CD4-positive, alpha-beta memory T cell (primary cell): Measurements from ENCODE around the gene LPO. TPM values are rescaled to one million over a fixed set of nuclear protein-coding genes. Genes with fewer than 3 reads are reported as not detected.

Experiments
- CTCF ChIA-PET: fragments of 350-600 bp; sonication (Branson Sonifier 250); formaldehyde crosslinking; loops from one replicate; lab custom pipeline; 2021; ENCODE audit warnings: inconsistent platforms; ENCODE audit not compliant: partially characterized antibody; lab: Charles Lee
- POLR2A ChIA-PET: fragments of 350-600 bp; sonication (Branson Sonifier 250); formaldehyde crosslinking; loops from one replicate; lab custom pipeline; 2021; ENCODE audit not compliant: partially characterized antibody; lab: Charles Lee
- DNase-seq, 5 donors: peaks; one replicate each; pipeline versions ENCODE4 v3.0.0 to v3.0.0-alpha.2; 2020 to 2022; ENCODE audit warnings: mixed read lengths in 1 of 5
- H3K27ac ChIP-seq: one replicate; pipeline ENCODE4 v1.7.0; 2013; ENCODE audit warnings: low read depth, low read length
- H3K27me3 ChIP-seq: 2 replicates; pipeline ENCODE4 v1.7.0; 2013; ENCODE audit warnings: mild to moderate bottlenecking, low read length, moderate library complexity; ENCODE audit not compliant: insufficient read depth
- H3K36me3 ChIP-seq: 2 replicates; pipeline ENCODE4 v1.7.0; 2013; ENCODE audit warnings: mild to moderate bottlenecking, low read length, moderate library complexity; ENCODE audit not compliant: insufficient read depth
- H3K4me1 ChIP-seq: 2 replicates; pipeline ENCODE4 v1.7.0; 2013; ENCODE audit warnings: mild to moderate bottlenecking, low read length, moderate library complexity; ENCODE audit not compliant: insufficient read depth
- H3K4me3 ChIP-seq, 2 donors: one replicate each; pipeline ENCODE4 v1.7.0; 2013; ENCODE audit warnings: low read length in 2 of 2, mild to moderate bottlenecking in 1 of 2
- H3K9me3 ChIP-seq, 2 donors: one replicate each; pipeline ENCODE4 v1.7.0; 2013; ENCODE audit warnings: low read length in 2 of 2, control low read depth in 1 of 2; ENCODE audit not compliant: control insufficient read depth in 1 of 2
- H3K27ac Mint-ChIP-seq, 7 donors: one replicate each; pipeline ENCODE4 v1.8.0; 2020 to 2021; ENCODE audit warnings: mixed read lengths in 7 of 7, mild to moderate bottlenecking in 6 of 7, inconsistent platforms in 3 of 7, moderate library complexity in 3 of 7
- H3K27me3 Mint-ChIP-seq, 2 donors: one replicate each; pipeline ENCODE4 v1.8.0; 2020 to 2021; ENCODE audit warnings: mixed read lengths in 2 of 2
- H3K36me3 Mint-ChIP-seq, 2 donors: one replicate each; pipeline ENCODE4 v1.8.0; 2020 to 2021; ENCODE audit warnings: mixed read lengths in 2 of 2, inconsistent platforms in 1 of 2, mild to moderate bottlenecking in 1 of 2
- H3K4me1 Mint-ChIP-seq, 4 donors: one replicate each; pipeline ENCODE4 v1.8.0; 2020 to 2021; ENCODE audit warnings: mixed read lengths in 4 of 4, mild to moderate bottlenecking in 1 of 4
- H3K4me3 Mint-ChIP-seq, 8 donors: one replicate each; pipeline ENCODE4 v1.8.0; 2020 to 2021; ENCODE audit warnings: mixed read lengths in 8 of 8, mild to moderate bottlenecking in 7 of 8, moderate library complexity in 6 of 8, inconsistent platforms in 3 of 8
- H3K9me3 Mint-ChIP-seq, 8 donors: one replicate each; pipeline ENCODE4 v1.8.0; 2020 to 2021; ENCODE audit warnings: mixed read lengths in 8 of 8, mild to moderate bottlenecking in 5 of 8, inconsistent platforms in 3 of 8, moderate library complexity in 1 of 8
- intact Hi-C: fragments of 100-400 bp; cut with micrococcal nuclease; formaldehyde crosslinking; loops from one replicate; pipeline ENCODE4 v1.15.1; 2023
- polyA plus RNA-seq, 2 donors: library from polyadenylated mRNA; unstranded; fragments of 300-500 nt; fragmentation: Illumina TruSeq; gene quantifications; one replicate each; pipeline ENCODE4 v1.2.3, GENCODE V29; 2021
- total RNA-seq, 2 experiments: library from RNA; stranded (reverse); gene quantifications; one replicate each; pipeline ENCODE4 v1.2.3, GENCODE V29; 2021

The LPO gene
- total and polyA plus RNA-seq, 4 experiments from 2014 or later = not detected

GRCh38 chr17:58196610-58197009 lies 41.8 kb upstream of the LPO start:
- Mint-ChIP-seq H3K4me3 (no peak overlapping the region), H3K4me1 (peaks cover 0 to 5% (median 1%) of the 10 kb centered on the region in 4 donors), H3K9me3 (peaks cover 0 to 2% (median 0%) of the 10 kb centered on the region in 8 donors), H3K27me3 (peaks cover 11 to 12% of the 10 kb centered on the region in 2 donors), H3K27ac (no peak overlapping the region), H3K36me3 (no peaks in the 10 kb centered on the region)
- no peaks in the 10 kb centered on the region for H3K36me3 ChIP-seq
- ChIA-PET POLR2A (no interaction called here), CTCF (no interaction called here)
- H3K4me3 ChIP-seq = no peak overlapping the region
- no peak overlapping the region for H3K27ac ChIP-seq
- H3K4me1 ChIP-seq = no peaks in the 10 kb centered on the region
- no peaks in the 10 kb centered on the region for H3K9me3 ChIP-seq
- no peak for DNase-seq
- no peaks in the 10 kb centered on the region for H3K27me3 ChIP-seq
- intact Hi-C loops = no loop called here

GRCh38 chr17:58200024-58200633 lies 38.3 kb upstream of the LPO start:
- peak in 4 of 5 donors; percentile 26 to 44 (median 39) for DNase-seq
- CTCF ChIA-PET = interaction anchor here (0.7 to 4.5 kb wide), 29 partner anchors 9 to 265 kb away, joined by 3 to 17 read pairs (median 4); partner anchors contain the start of genes MKS1 and RNF43
- no peaks in the 10 kb centered on the region for H3K36me3 ChIP-seq
- intact Hi-C loops = loop anchor here (2.0 kb wide), 1 partner anchor 805 kb away; no protein-coding TSS in a partner anchor
- H3K4me1 ChIP-seq = no peaks in the 10 kb centered on the region
- no peaks in the 10 kb centered on the region for H3K9me3 ChIP-seq
- H3K4me1 Mint-ChIP-seq = peaks cover 0 to 5% (median 1%) of the 10 kb centered on the region in 4 donors
- H3K27me3 ChIP-seq = no peaks in the 10 kb centered on the region
- peaks cover under 1% of the 10 kb centered on the region in 2 donors for H3K36me3 Mint-ChIP-seq
- H3K4me3 ChIP-seq = no peak overlapping the region
- POLR2A ChIA-PET = interaction anchor here (1.0 kb wide), 1 partner anchor 19 kb away, joined by 4 read pairs; the partner anchor contains the start of gene MKS1
- no peak overlapping the region for H3K27ac ChIP-seq
- peaks cover 0 to 2% (median 0%) of the 10 kb centered on the region in 8 donors for H3K9me3 Mint-ChIP-seq
- no peak overlapping the region for H3K4me3 Mint-ChIP-seq
- H3K27me3 Mint-ChIP-seq = peaks cover 11 to 12% of the 10 kb centered on the region in 2 donors
- peak overlapping the region in 1 of 7 donors; percentile 63 for H3K27ac Mint-ChIP-seq

GRCh38 chr17:58202859-58203258 lies 35.5 kb upstream of the LPO start:
- Histone ChIP-seq H3K4me3 (no peak overlapping the region), H3K4me1 (no peaks in the 10 kb centered on the region), H3K27ac (no peak overlapping the region), H3K36me3 (peaks cover under 1% of the 10 kb centered on the region), H3K9me3 (no peaks in the 10 kb centered on the region), H3K27me3 (no peaks in the 10 kb centered on the region)
- H3K9me3 Mint-ChIP-seq = peaks cover 0 to 2% (median 0%) of the 10 kb centered on the region in 8 donors
- ChIA-PET CTCF (interaction anchor here (4.5 kb wide), 1 partner anchor 12 kb away, joined by 17 read pairs; no protein-coding TSS in a partner anchor), POLR2A (no interaction called here)
- no peak for DNase-seq
- peaks cover 0 to 5% (median 1%) of the 10 kb centered on the region in 4 donors for H3K4me1 Mint-ChIP-seq
- no peak overlapping the region for H3K4me3 Mint-ChIP-seq
- peaks cover 7 to 8% of the 10 kb centered on the region in 2 donors for H3K27me3 Mint-ChIP-seq
- peaks cover 5 to 15% of the 10 kb centered on the region in 2 donors for H3K36me3 Mint-ChIP-seq
- intact Hi-C loops = no loop called here
- no peak overlapping the region for H3K27ac Mint-ChIP-seq

GRCh38 chr17:58204796-58205195 lies 33.6 kb upstream of the LPO start:
- no peak overlapping the region for H3K27ac ChIP-seq
- POLR2A ChIA-PET = no interaction called here
- no peaks in the 10 kb centered on the region for H3K9me3 ChIP-seq
- no peak overlapping the region for H3K4me3 Mint-ChIP-seq
- intact Hi-C loops = no loop called here
- peaks cover 17 to 30% of the 10 kb centered on the region in 2 donors for H3K36me3 Mint-ChIP-seq
- peaks cover 0 to 2% of the 10 kb centered on the region in 2 donors for H3K27me3 Mint-ChIP-seq
- peaks cover 6% of the 10 kb centered on the region for H3K36me3 ChIP-seq
- H3K27me3 ChIP-seq = no peaks in the 10 kb centered on the region
- no peak for DNase-seq
- H3K4me1 Mint-ChIP-seq = peaks cover 0 to 4% (median 1%) of the 10 kb centered on the region in 4 donors
- H3K9me3 Mint-ChIP-seq = peaks cover 0 to 2% (median 0%) of the 10 kb centered on the region in 8 donors
- CTCF ChIA-PET = interaction anchor here (0.8 kb wide), 1 partner anchor 45 kb away, joined by 4 read pairs; no protein-coding TSS in a partner anchor
- H3K4me3 ChIP-seq = no peak overlapping the region
- H3K4me1 ChIP-seq = no peaks in the 10 kb centered on the region
- H3K27ac Mint-ChIP-seq = no peak overlapping the region

- Histone ChIP-seq H3K27ac (no peak overlapping the region), H3K27me3 (no peaks in the 10 kb centered on the region), H3K36me3 (peaks cover 10% of the 10 kb centered on the region), H3K9me3 (no peaks in the 10 kb centered on the region), H3K4me1 (no peaks in the 10 kb centered on the region), H3K4me3 (no peak overlapping the region)
- intact Hi-C loops = no loop called here
- ChIA-PET CTCF (no interaction called here), POLR2A (no interaction called here)
- no peaks in the 10 kb centered on the region for H3K4me1 Mint-ChIP-seq
- peaks cover 27 to 42% of the 10 kb centered on the region in 2 donors for H3K36me3 Mint-ChIP-seq
- no peaks in the 10 kb centered on the region for H3K27me3 Mint-ChIP-seq
- H3K27ac Mint-ChIP-seq = no peak overlapping the region
- H3K9me3 Mint-ChIP-seq = no peaks in the 10 kb centered on the region
- no peak overlapping the region for H3K4me3 Mint-ChIP-seq
- no peak for DNase-seq
Observed at GRCh38 chr17:58205936-58206335, 32.4 kb upstream of the LPO start.

GRCh38 chr17:58207451-58207850 lies 30.9 kb upstream of the LPO start:
- intact Hi-C loops = no loop called here
- DNase-seq = no peak
- CTCF ChIA-PET = no interaction called here
- no peak overlapping the region for H3K27ac ChIP-seq
- no peaks in the 10 kb centered on the region for H3K4me1 ChIP-seq
- no peaks in the 10 kb centered on the region for H3K9me3 Mint-ChIP-seq
- no peaks in the 10 kb centered on the region for H3K4me1 Mint-ChIP-seq
- POLR2A ChIA-PET = no interaction called here
- H3K36me3 ChIP-seq = peaks cover 12% of the 10 kb centered on the region
- peaks cover 38 to 52% of the 10 kb centered on the region in 2 donors for H3K36me3 Mint-ChIP-seq
- no peak overlapping the region for H3K27ac Mint-ChIP-seq
- H3K9me3 ChIP-seq = no peaks in the 10 kb centered on the region
- H3K27me3 Mint-ChIP-seq = no peaks in the 10 kb centered on the region
- H3K27me3 ChIP-seq = no peaks in the 10 kb centered on the region
- no peak overlapping the region for H3K4me3 ChIP-seq
- no peak overlapping the region for H3K4me3 Mint-ChIP-seq

GRCh38 chr17:58208344-58208743 lies 30.0 kb upstream of the LPO start:
- peaks cover 45 to 60% of the 10 kb centered on the region in 2 donors for H3K36me3 Mint-ChIP-seq
- POLR2A ChIA-PET = no interaction called here
- no peak overlapping the region for H3K27ac ChIP-seq
- no peaks in the 10 kb centered on the region for H3K4me1 Mint-ChIP-seq
- H3K36me3 ChIP-seq = peaks cover 18% of the 10 kb centered on the region
- no peaks in the 10 kb centered on the region for H3K27me3 Mint-ChIP-seq
- H3K9me3 Mint-ChIP-seq = no peaks in the 10 kb centered on the region
- no peak overlapping the region for H3K4me3 ChIP-seq
- DNase-seq = no peak
- H3K4me3 Mint-ChIP-seq = no peak overlapping the region
- CTCF ChIA-PET = no interaction called here
- intact Hi-C loops = no loop called here
- H3K4me1 ChIP-seq = no peaks in the 10 kb centered on the region
- H3K27ac Mint-ChIP-seq = peak overlapping the region in 1 of 7 donors; percentile 13
- H3K27me3 ChIP-seq = no peaks in the 10 kb centered on the region
- no peaks in the 10 kb centered on the region for H3K9me3 ChIP-seq
